Esophagus squamous epithelium (tissue), 4 donors: ENCODE results near the gene SERINC4.

ENCODE experiments used
- CTCF ChIP-seq, 6 experiments: fragments of 450-650 bp in 4 of 6; fragments of 200-600 bp in 2 of 6; sonication (generic) in 2 of 6; IDR thresholded peaks; one replicate each; pipeline ENCODE4 v1.5.1; 2016 to 2019; ENCODE audit warnings: antibody characterized with exemption in 6 of 6, mild to moderate bottlenecking in 4 of 6, moderate library complexity in 4 of 6
- POLR2A ChIP-seq, 4 donors: fragments of 450-650 bp; IDR thresholded peaks; one replicate each; pipeline ENCODE4 v1.6.1; 2017; ENCODE audit warnings: antibody characterized with exemption in 4 of 4, mild to moderate bottlenecking in 4 of 4, moderate library complexity in 3 of 4

GRCh38 chr15:43769584-43770228 lies 30.3 kb downstream of the SERINC4 start:
- TF ChIP-seq CTCF (IDR thresholded peaks at IDR 0.05) = peak; percentile 49 to 82 (median 74)
- TF ChIP-seq POLR2A (IDR thresholded peaks at IDR 0.05) = no peak
